GM18505 (cell line): ENCODE measurements around the gene DCP1A.
"Not testable (repeated sequence)": the region's sequence is repeated elsewhere in the genome, so short reads cannot be mapped to it uniquely, and the experiment has no call there.

Source experiments
- ATAC-seq: cut with Tn5 transposase; IDR thresholded peaks from one replicate; pipeline ENCODE4 v1.9.1; 2021; ENCODE audit not compliant: unreplicated experiment
- POLR2A ChIP-seq: IDR thresholded peaks from 4 replicates; pipeline ENCODE4 v1.6.1; 2011; ENCODE audit warnings: borderline replicate concordance; ENCODE audit not compliant: insufficient read depth, insufficient read length; ENCODE audit errors: extremely low read depth

The DCP1A gene

GRCh38 chr3:53350652-53351051 is 3.3 kb upstream of the DCP1A start:
- no peak for TF ChIP-seq POLR2A
- ATAC-seq, result no peak

- ATAC-seq, result not testable (repeated sequence)
These were observed 775 bp upstream of the DCP1A start for GRCh38 chr3:53348118-53348517.

GRCh38 chr3:53346922-53347260 is 452 bp downstream of the DCP1A start:
- no peak for TF ChIP-seq POLR2A
- no peak for ATAC-seq

- TF ChIP-seq POLR2A, result no peak
- no peak for ATAC-seq
These were observed 829 bp downstream of the DCP1A start for GRCh38 chr3:53346514-53346913.

- no peak for ATAC-seq
- no peak for TF ChIP-seq POLR2A
These were observed 5.0 kb downstream of the DCP1A start for GRCh38 chr3:53342353-53342752.

GRCh38 chr3:53337167-53337940 is 10.0 kb downstream of the DCP1A start:
- ATAC-seq, result no peak
- no peak for TF ChIP-seq POLR2A

- no peak for ATAC-seq
- no peak for TF ChIP-seq POLR2A
These were observed 12.6 kb downstream of the DCP1A start for GRCh38 chr3:53334742-53335141.

GRCh38 chr3:53331871-53332270 is 15.5 kb downstream of the DCP1A start:
- ATAC-seq, result no peak
- no peak for TF ChIP-seq POLR2A

GRCh38 chr3:53329897-53330296 is 17.4 kb downstream of the DCP1A start:
- ATAC-seq, result no peak
- no peak for TF ChIP-seq POLR2A

GRCh38 chr3:53328746-53329145 is 18.6 kb downstream of the DCP1A start:
- no peak for ATAC-seq
- TF ChIP-seq POLR2A, result no peak

- ATAC-seq, result not testable (repeated sequence)
These were observed 19.4 kb downstream of the DCP1A start for GRCh38 chr3:53327986-53328385.

GRCh38 chr3:53324105-53324504 is 23.2 kb downstream of the DCP1A start:
- no peak for ATAC-seq
- no peak for TF ChIP-seq POLR2A

- no peak for TF ChIP-seq POLR2A
- ATAC-seq, result no peak
These were observed 26.6 kb downstream of the DCP1A start for GRCh38 chr3:53320697-53321096.

- no peak for ATAC-seq
- no peak for TF ChIP-seq POLR2A
These were observed 28.8 kb downstream of the DCP1A start for GRCh38 chr3:53318522-53318921.

- TF ChIP-seq POLR2A, result no peak
- no peak for ATAC-seq
These were observed 34.5 kb downstream of the DCP1A start for GRCh38 chr3:53312832-53313231.
